Peyer's patch (tissue), 4 donors: Measurements from ENCODE around the gene DHRS9. TPM values are rescaled to one million over a fixed set of nuclear protein-coding genes. Genes with fewer than 3 reads are reported as not detected.
"Not testable (repeated sequence)": the region's sequence is repeated elsewhere in the genome, so short reads cannot be mapped to it uniquely, and the experiment has no call there.

Source experiments
- DNase-seq, 3 donors: peaks; one replicate each; pipeline ENCODE4 v3.0.0-alpha.2; 2017 to 2019
- H3K27ac ChIP-seq, 4 donors: fragments of 200-600 bp; sonication (generic); one replicate each; pipeline ENCODE4 v1.5.1; 2016 to 2019
- H3K27me3 ChIP-seq, 2 donors: fragments of 200-600 bp; sonication (generic); one replicate each; pipeline ENCODE4 v1.5.1; 2019
- H3K36me3 ChIP-seq, 3 donors: fragments of 200-600 bp; sonication (generic); one replicate each; pipeline ENCODE4 v1.5.1; 2016 to 2019
- H3K4me1 ChIP-seq, 4 donors: fragments of 200-600 bp; sonication (generic); one replicate each; pipeline ENCODE4 v1.5.1; 2016 to 2019
- H3K4me3 ChIP-seq, 4 donors: fragments of 200-600 bp; sonication (generic); 1 replicate in 3 of 4; 2 replicates in 1 of 4; pipeline ENCODE4 v1.5.1; 2016 to 2019; ENCODE audit warnings: mild to moderate bottlenecking in 1 of 4
- H3K9me3 ChIP-seq, 4 donors: fragments of 200-600 bp; sonication (generic); one replicate each; pipeline ENCODE4 v1.5.1; 2016 to 2019; ENCODE audit warnings: mild to moderate bottlenecking in 1 of 4
- CTCF ChIP-seq, 6 experiments: fragments of 450-650 bp in 4 of 6; fragments of 200-600 bp in 2 of 6; sonication (generic) in 1 of 6; IDR thresholded peaks; one replicate each; pipeline ENCODE4 v1.5.1; 2017 to 2019; ENCODE audit warnings: antibody characterized with exemption in 6 of 6, mild to moderate bottlenecking in 3 of 6, moderate library complexity in 1 of 6
- POLR2A ChIP-seq, 2 donors: fragments of 450-650 bp; IDR thresholded peaks; one replicate each; pipeline ENCODE4 v1.5.1; 2017; ENCODE audit warnings: antibody characterized with exemption in 2 of 2, mild to moderate bottlenecking in 2 of 2, moderate library complexity in 2 of 2
- total RNA-seq, 4 donors: library from RNA; depleted of rRNA; stranded (reverse); fragments of >200 nt; gene quantifications; one replicate each; pipeline ENCODE4 v1.1.0, GENCODE V29; 2016

The DHRS9 gene
- total RNA-seq, 4 donors from 2014 or later: 5.7 to 10.2 (median 6.6) TPM

- H3K4me1 ChIP-seq: no peaks in the 10 kb centered on the region
- TF ChIP-seq CTCF (IDR thresholded peaks at IDR 0.05): no peak
- TF ChIP-seq POLR2A (IDR thresholded peaks at IDR 0.05): no peak
- no peaks in the 10 kb centered on the region for H3K27me3 ChIP-seq
- no peaks in the 10 kb centered on the region for H3K9me3 ChIP-seq
- no peak for DNase-seq
- no peaks in the 10 kb centered on the region for H3K36me3 ChIP-seq
- H3K27ac ChIP-seq: no peak overlapping the region
- H3K4me3 ChIP-seq: no peak overlapping the region
Measured at GRCh38 chr2:169049142-169049541, 20.2 kb upstream of the DHRS9 start.

- no peak overlapping the region for H3K4me3 ChIP-seq
- H3K27ac ChIP-seq: no peak overlapping the region
- no peak for TF ChIP-seq CTCF (IDR thresholded peaks at IDR 0.05)
- TF ChIP-seq POLR2A (IDR thresholded peaks at IDR 0.05): no peak
- no peaks in the 10 kb centered on the region for H3K4me1 ChIP-seq
- H3K27me3 ChIP-seq: no peaks in the 10 kb centered on the region
- no peaks in the 10 kb centered on the region for H3K36me3 ChIP-seq
- DNase-seq: no peak
- H3K9me3 ChIP-seq: peaks cover 0 to 12% (median 0%) of the 10 kb centered on the region in 4 donors
Measured at GRCh38 chr2:169050476-169051240, 18.7 kb upstream of the DHRS9 start.

GRCh38 chr2:169054575-169054974 lies 14.8 kb upstream of the DHRS9 start:
- not testable (repeated sequence) for H3K27me3 ChIP-seq, H3K4me1 ChIP-seq, H3K36me3 ChIP-seq, H3K27ac ChIP-seq, DNase-seq, H3K4me3 ChIP-seq
- H3K9me3 ChIP-seq: peaks cover 0 to 14% (median 0%) of the 10 kb centered on the region in 4 donors

- DNase-seq, H3K27ac ChIP-seq, H3K27me3 ChIP-seq, H3K4me3 ChIP-seq, H3K9me3 ChIP-seq, H3K4me1 ChIP-seq, H3K36me3 ChIP-seq: not testable (repeated sequence)
Measured at GRCh38 chr2:169064199-169064598, 5.2 kb upstream of the DHRS9 start.

- Histone ChIP-seq H3K9me3 (no peaks in the 10 kb centered on the region), H3K36me3 (no peaks in the 10 kb centered on the region), H3K27me3 (no peaks in the 10 kb centered on the region), H3K4me1 (no peaks in the 10 kb centered on the region), H3K4me3 (no peak overlapping the region), H3K27ac (no peak overlapping the region)
- no peak for TF ChIP-seq CTCF (IDR thresholded peaks at IDR 0.05)
- TF ChIP-seq POLR2A (IDR thresholded peaks at IDR 0.05): no peak
- DNase-seq: no peak
Measured at GRCh38 chr2:169065422-169065821, 3.9 kb upstream of the DHRS9 start.

- H3K36me3 ChIP-seq: no peaks in the 10 kb centered on the region
- H3K4me1 ChIP-seq: no peaks in the 10 kb centered on the region
- H3K4me3 ChIP-seq: no peak overlapping the region
- no peak for TF ChIP-seq CTCF (IDR thresholded peaks at IDR 0.05)
- no peak for TF ChIP-seq POLR2A (IDR thresholded peaks at IDR 0.05)
- H3K27me3 ChIP-seq: no peaks in the 10 kb centered on the region
- no peaks in the 10 kb centered on the region for H3K9me3 ChIP-seq
- no peak for DNase-seq
- H3K27ac ChIP-seq: no peak overlapping the region
Measured at GRCh38 chr2:169065864-169066517, 3.4 kb upstream of the DHRS9 start.
